ENCODE data around the gene RECQL5. TPM values are rescaled to one million over a fixed set of nuclear protein-coding genes. Genes with fewer than 3 reads are reported as not detected.

RECQL5 gene
- total RNA-seq, 1 donor from 2014 or later, result 22.7 TPM

DNA sequence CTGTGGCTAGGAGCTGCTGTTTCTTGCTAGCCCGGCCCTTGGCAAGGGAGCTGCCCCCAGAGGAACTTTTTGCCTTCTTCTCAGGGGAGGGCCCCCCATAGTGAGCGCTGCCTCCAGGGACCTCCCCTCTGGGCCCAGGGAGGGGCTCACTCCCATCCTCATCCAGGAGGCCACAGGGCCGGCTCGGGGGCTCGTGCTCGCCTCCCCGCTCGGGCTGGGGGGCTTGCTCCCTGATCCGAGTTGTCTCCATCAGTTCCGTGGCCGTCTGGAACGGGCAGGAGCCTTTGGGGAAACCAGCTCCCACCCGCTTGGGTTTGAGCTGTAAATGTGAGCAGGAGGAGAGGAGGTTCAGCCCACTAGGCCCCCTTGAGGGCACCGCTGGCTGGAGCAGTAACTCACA lies 37.8 kb downstream of the RECQL5 start:
- peaks cover 8% of the 10 kb centered on the region for H3K27me3 Mint-ChIP-seq (ENCODE audit: insufficient read depth, low read depth)
- H3K27ac Mint-ChIP-seq, result no peak overlapping the region
- no peak overlapping the region for H3K4me3 Mint-ChIP-seq
- Histone ChIP-seq H3K79me2 (ENCODE audit: low read depth) (no peaks in the 10 kb centered on the region), H3F3A (ENCODE audit: low read depth) (peaks cover 11% of the 10 kb centered on the region), H3K27ac (no peak overlapping the region), H3K9ac (no peak overlapping the region), H2AFZ (replicated peaks) (no peak overlapping the region), H4K20me1 (ENCODE audit: low read depth) (peaks cover 18% of the 10 kb centered on the region), H3K9me3 (ENCODE audit: low read depth) (no peaks in the 10 kb centered on the region), H3K4me2 (no peak overlapping the region), H3K4me3 (no peak overlapping the region), H3K27me3 (no peaks in the 10 kb centered on the region), H3K4me1 (peaks cover 10% of the 10 kb centered on the region), H3K36me3 (no peaks in the 10 kb centered on the region)
- TF ChIP-seq, protein P1, sequence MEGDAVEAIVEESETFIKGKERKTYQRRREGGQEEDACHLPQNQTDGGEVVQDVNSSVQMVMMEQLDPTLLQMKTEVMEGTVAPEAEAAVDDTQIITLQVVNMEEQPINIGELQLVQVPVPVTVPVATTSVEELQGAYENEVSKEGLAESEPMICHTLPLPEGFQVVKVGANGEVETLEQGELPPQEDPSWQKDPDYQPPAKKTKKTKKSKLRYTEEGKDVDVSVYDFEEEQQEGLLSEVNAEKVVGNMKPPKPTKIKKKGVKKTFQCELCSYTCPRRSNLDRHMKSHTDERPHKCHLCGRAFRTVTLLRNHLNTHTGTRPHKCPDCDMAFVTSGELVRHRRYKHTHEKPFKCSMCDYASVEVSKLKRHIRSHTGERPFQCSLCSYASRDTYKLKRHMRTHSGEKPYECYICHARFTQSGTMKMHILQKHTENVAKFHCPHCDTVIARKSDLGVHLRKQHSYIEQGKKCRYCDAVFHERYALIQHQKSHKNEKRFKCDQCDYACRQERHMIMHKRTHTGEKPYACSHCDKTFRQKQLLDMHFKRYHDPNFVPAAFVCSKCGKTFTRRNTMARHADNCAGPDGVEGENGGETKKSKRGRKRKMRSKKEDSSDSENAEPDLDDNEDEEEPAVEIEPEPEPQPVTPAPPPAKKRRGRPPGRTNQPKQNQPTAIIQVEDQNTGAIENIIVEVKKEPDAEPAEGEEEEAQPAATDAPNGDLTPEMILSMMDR (IDR thresholded peaks at IDR 0.05), result no peak
- TF ChIP-seq EZH2 (IDR thresholded peaks at IDR 0.05) (no peak), EZH2phosphoT487 (IDR thresholded peaks at IDR 0.05) (no peak)
- H3K36me3 Mint-ChIP-seq, result no peaks in the 10 kb centered on the region
- H3K4me1 Mint-ChIP-seq, result peaks cover 22% of the 10 kb centered on the region
- no peaks in the 10 kb centered on the region for H3K9me3 Mint-ChIP-seq
- no peak for DNase-seq (ENCODE audit: low spot score)

DNA sequence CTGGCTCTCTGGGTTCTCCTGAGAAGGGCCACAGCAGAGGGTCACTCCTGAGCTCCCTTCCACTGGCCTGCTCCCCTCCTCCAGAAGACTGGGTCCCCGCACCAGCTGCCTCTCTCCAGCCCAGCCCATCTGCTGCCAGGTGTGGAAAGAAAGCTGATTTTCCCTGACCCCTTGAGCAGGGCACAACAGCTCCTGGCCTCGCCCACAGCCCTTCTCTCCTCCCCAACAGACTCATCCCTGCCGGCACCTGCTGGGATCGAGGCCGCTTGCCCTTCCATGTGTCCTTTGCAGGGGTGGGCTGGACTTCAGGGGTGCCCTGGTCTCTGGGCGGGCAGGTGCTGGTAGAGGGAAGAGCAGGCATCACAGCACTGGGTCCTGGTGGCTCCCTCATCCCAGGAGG lies 38.5 kb downstream of the RECQL5 start:
- H3K27me3 Mint-ChIP-seq (ENCODE audit: insufficient read depth, low read depth), result peaks cover 5% of the 10 kb centered on the region

DNA sequence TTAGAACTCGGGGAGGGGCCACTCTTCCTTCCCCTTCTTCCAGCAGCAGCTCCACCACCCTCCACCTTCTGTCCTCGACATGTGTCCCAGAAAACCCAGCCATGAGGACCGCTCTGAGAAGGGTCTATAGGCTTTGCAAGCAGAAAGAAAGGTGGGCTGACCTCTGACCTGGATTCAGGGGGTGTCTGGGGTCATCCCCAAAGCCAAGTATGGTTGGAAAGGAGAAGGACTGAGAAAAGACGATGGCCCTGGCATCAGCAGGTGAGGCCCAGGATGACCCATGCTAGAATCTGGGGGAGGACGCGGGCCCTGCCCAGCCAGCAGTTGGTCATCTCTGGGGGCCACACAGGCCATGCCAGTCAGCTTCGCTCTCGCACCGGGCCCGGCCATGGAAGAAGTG lies 39.9 kb downstream of the RECQL5 start:
- no peaks in the 10 kb centered on the region for H3K36me3 ChIP-seq
- no peak overlapping the region for H3K4me3 ChIP-seq
- TF ChIP-seq, protein P1 (IDR thresholded peaks at IDR 0.05), result no peak
- TF ChIP-seq EZH2phosphoT487 (IDR thresholded peaks at IDR 0.05), result no peak
- no peak for TF ChIP-seq EZH2 (IDR thresholded peaks at IDR 0.05)
- H3K4me1 ChIP-seq, result no peaks in the 10 kb centered on the region
- no peak overlapping the region for H3K9ac ChIP-seq
- Mint-ChIP-seq H3K36me3 (no peaks in the 10 kb centered on the region), H3K27ac (no peak overlapping the region), H3K4me1 (peaks cover 9% of the 10 kb centered on the region), H3K9me3 (no peaks in the 10 kb centered on the region), H3K27me3 (ENCODE audit: insufficient read depth, low read depth) (peaks cover 7% of the 10 kb centered on the region), H3K4me3 (no peak overlapping the region)
- H4K20me1 ChIP-seq (ENCODE audit: low read depth), result no peaks in the 10 kb centered on the region
- no peaks in the 10 kb centered on the region for H3K27me3 ChIP-seq
- H3K9me3 ChIP-seq (ENCODE audit: low read depth), result no peaks in the 10 kb centered on the region
- no peak overlapping the region for H3K4me2 ChIP-seq
- no peaks in the 10 kb centered on the region for H3K79me2 ChIP-seq (ENCODE audit: low read depth)
- DNase-seq (ENCODE audit: low spot score), result no peak
- no peak overlapping the region for H3K27ac ChIP-seq
- no peaks in the 10 kb centered on the region for H3F3A ChIP-seq (ENCODE audit: low read depth)
- H2AFZ ChIP-seq (replicated peaks), result no peak overlapping the region

More for the DNA sequence above, 38.5 kb downstream of the RECQL5 start:
- no peaks in the 10 kb centered on the region for H3K9me3 Mint-ChIP-seq
- no peak overlapping the region for H3K4me3 ChIP-seq
- H2AFZ ChIP-seq (replicated peaks), result no peak overlapping the region
- TF ChIP-seq, protein P1 (IDR thresholded peaks at IDR 0.05), result no peak
- TF ChIP-seq EZH2 (IDR thresholded peaks at IDR 0.05), result no peak
- no peak for TF ChIP-seq EZH2phosphoT487 (IDR thresholded peaks at IDR 0.05)
- H3K4me1 ChIP-seq, result peaks cover 5% of the 10 kb centered on the region
- H3K27ac ChIP-seq, result no peak overlapping the region
- no peak for DNase-seq (ENCODE audit: low spot score)
- no peak overlapping the region for H3K4me2 ChIP-seq
- no peaks in the 10 kb centered on the region for H3K79me2 ChIP-seq (ENCODE audit: low read depth)
- H3F3A ChIP-seq (ENCODE audit: low read depth), result peaks cover 5% of the 10 kb centered on the region
- no peaks in the 10 kb centered on the region for H3K36me3 Mint-ChIP-seq
- H3K27ac Mint-ChIP-seq, result no peak overlapping the region
- no peaks in the 10 kb centered on the region for H3K9me3 ChIP-seq (ENCODE audit: low read depth)
- peaks cover 12% of the 10 kb centered on the region for H4K20me1 ChIP-seq (ENCODE audit: low read depth)
- no peaks in the 10 kb centered on the region for H3K36me3 ChIP-seq
- no peak overlapping the region for H3K9ac ChIP-seq
- H3K4me1 Mint-ChIP-seq, result peaks cover 15% of the 10 kb centered on the region
- H3K27me3 ChIP-seq, result no peaks in the 10 kb centered on the region
- no peak overlapping the region for H3K4me3 Mint-ChIP-seq

All from neural progenitor cell (in vitro differentiated cells).